Sciatic nerve (tissue), 2 donors: ENCODE measurements around the gene ENO3. TPM values are rescaled to one million over a fixed set of nuclear protein-coding genes. Genes with fewer than 3 reads are reported as not detected.
A peak's percentile ranks its signal among the peaks of the same experiment; 100 is the strongest.

Experiments used
- ATAC-seq: fragments of 200-7000 bp; cut with Tn5 transposase; one replicate; pipeline ENCODE4 v1.9.1; 2020; ENCODE audit warnings: mild to moderate bottlenecking, moderate library complexity
- DNase-seq: peaks from one replicate; pipeline ENCODE4 v3.0.0-alpha.2; 2020; ENCODE audit warnings: low spot score
- intact Hi-C: fragments of 100-400 bp; cut with DNase I; formaldehyde crosslinking; loops from one replicate; pipeline ENCODE4 v1.14.2; 2022
- total RNA-seq: library from RNA; stranded (reverse); fragmentation: NEBNext Ultra II Directional; extraction: Animal tissue kit (Norgen Biotek cat#: 25700); gene quantifications from one replicate; pipeline ENCODE4 v1.2.1, GENCODE V29; 2021
- donor health status: DM: no; HTN: no; CAD: no.
- donor health status: DM: no; HTN: no; CAD: no.

ENO3 gene
- total RNA-seq, 1 donor from 2014 or later = 5.1 TPM

DNA sequence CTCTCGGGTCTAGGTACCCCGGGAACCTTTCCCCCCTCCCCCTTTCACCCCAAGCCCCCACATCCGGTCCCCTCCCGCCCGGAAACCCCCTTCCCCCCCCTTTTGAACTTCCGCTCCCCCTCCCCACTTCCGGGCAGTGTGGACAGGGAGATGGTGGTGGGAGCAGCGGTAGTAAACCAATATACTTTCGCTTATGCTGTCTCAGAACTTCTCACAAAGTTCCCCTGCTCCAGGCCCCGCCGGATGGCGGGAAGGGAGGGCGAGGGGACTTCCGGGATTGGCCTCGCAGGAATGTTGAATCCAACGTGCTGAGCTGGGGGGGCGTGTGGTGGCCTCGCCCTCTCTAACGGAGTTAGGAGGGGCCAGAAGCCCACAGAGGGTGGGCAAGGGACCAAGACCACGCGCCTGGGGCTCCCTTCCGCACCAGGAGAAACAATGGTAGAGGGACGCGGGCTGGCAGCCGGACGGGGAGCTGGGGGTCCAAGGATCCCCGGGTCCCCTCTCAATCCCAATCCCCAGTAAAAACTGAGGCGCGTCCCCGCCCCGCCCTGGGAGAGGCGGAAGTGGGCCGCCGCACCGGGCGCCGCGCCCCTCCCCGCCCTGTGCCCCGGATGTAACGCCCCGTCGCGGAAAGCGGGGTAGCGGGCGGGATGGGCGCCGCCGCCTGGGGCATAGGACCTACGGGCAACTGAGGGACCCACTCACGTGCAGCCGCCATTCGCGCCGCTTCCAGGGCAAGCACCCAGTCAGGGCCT lies 3.3 kb upstream of the ENO3 start:
- DNase-seq (peak; percentile 77), ATAC-seq (peak; percentile 27)
- intact Hi-C loops = no loop called here

- intact Hi-C loops = no loop called here
- ATAC-seq (peak; percentile 91), DNase-seq (peak; percentile 93)
Observed at GRCh38 chr17:4948166-4948930, 2.6 kb upstream of the ENO3 start, which contains the start of gene PFN1. Gene PFN1 (minus strand): TSS chr17:4948530. CDS start chr17:4948394, 136 bp downstream.

DNA sequence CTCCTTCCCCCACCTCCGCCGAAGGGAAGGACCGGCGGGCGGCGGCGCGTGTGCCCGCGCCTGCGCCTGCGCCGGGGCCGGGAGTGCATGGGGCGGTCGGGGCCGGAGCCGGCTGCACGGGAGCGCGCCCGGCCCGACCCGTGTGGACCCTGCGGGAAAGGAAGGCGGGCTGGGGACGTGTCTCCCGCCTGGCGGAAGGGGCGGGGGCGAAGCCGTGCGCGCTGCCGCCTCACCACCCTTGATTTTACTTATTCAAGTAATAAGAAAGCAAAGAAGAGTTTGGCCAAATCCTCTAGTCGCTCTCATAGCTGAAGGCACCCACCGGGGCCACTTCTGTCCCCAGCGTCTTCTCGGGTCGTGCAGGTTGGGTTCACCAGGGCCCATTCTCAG lies 2.0 kb upstream of the ENO3 start:
- intact Hi-C loops = no loop called here
- ATAC-seq = peak; percentile 89
- DNase-seq = peak; percentile 88

- DNase-seq = peak; percentile 84
- intact Hi-C loops = no loop called here
- peak; percentile 40 for ATAC-seq
Observed at GRCh38 chr17:4949321-4950074, 1.4 kb upstream of the ENO3 start.

- peak; percentile 83 for DNase-seq
- ATAC-seq = no peak
- intact Hi-C loops = no loop called here
Observed at GRCh38 chr17:4950075-4950745, 709 bp upstream of the ENO3 start.

DNA sequence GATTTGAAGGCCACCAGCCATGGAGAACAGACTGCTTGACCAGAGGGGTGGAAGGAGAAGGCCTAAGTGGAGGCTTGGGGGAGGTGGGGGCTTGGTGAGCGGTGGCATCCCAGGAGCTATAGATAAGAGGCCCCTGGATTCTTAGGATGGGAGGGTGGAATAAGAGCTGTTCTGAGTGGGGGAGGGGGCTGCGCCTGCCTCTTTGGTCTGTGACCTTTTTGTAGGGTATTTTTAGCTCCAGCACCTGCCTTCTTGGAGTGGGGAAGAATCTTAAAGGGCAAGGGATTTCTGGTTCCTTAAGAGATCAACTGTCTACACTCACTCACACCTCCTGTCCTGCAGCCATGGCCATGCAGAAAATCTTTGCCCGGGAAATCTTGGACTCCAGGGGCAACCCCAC lies 567 bp downstream of the ENO3 start:
- ATAC-seq = no peak
- intact Hi-C loops = no loop called here
- no peak for DNase-seq

GRCh38 chr17:4953451-4953961 lies 2.6 kb downstream of the ENO3 start:
- DNase-seq (no peak), ATAC-seq (no peak)
- intact Hi-C loops = no loop called here

GRCh38 chr17:4955091-4955490 lies 4.2 kb downstream of the ENO3 start:
- ATAC-seq = no peak
- no peak for DNase-seq
- intact Hi-C loops = no loop called here

- ATAC-seq (no peak), DNase-seq (no peak)
- intact Hi-C loops = no loop called here
Observed at GRCh38 chr17:4956493-4957061, 5.7 kb downstream of the ENO3 start.

GRCh38 chr17:4958102-4958501 lies 7.2 kb downstream of the ENO3 start:
- intact Hi-C loops = no loop called here
- DNase-seq (no peak), ATAC-seq (no peak)

DNA sequence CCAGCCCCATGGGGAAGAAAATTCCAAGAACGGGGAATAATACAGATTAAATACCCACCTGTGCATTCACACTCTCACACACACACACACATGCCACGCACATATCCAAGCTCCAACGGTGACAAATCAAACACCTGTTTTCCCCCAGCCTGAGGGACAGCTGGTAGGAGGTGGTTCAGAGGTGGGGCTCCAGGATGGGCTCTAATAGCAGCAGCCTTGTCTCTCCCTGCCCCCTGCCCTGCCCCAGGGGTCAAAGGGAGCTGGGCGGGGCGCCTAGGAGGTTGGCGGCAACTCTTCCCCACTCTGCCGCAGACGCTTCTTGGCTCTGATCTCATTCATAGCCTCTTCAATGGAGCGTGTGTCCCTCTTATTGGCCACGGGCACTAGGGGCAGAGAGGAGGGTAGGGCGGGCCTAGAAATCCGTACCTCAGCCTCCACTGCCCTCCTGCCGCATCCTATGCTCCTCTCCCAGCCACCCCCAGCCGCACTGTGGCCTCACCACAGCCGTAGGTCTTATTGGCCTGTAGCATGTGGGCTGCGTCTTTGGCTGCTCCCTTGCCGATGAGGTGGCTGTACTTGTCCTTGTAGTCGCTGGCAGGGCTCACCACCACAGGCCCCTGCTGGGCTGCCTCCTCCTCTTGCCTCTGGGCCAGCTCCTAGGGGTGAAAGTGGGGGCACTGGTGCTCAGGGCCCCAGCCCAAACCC lies 8.5 kb downstream of the ENO3 start:
- intact Hi-C loops = no loop called here
- ATAC-seq (no peak), DNase-seq (no peak)

- DNase-seq (no peak), ATAC-seq (no peak)
- intact Hi-C loops = no loop called here
Observed at GRCh38 chr17:4960279-4960922, 9.5 kb downstream of the ENO3 start.

DNA sequence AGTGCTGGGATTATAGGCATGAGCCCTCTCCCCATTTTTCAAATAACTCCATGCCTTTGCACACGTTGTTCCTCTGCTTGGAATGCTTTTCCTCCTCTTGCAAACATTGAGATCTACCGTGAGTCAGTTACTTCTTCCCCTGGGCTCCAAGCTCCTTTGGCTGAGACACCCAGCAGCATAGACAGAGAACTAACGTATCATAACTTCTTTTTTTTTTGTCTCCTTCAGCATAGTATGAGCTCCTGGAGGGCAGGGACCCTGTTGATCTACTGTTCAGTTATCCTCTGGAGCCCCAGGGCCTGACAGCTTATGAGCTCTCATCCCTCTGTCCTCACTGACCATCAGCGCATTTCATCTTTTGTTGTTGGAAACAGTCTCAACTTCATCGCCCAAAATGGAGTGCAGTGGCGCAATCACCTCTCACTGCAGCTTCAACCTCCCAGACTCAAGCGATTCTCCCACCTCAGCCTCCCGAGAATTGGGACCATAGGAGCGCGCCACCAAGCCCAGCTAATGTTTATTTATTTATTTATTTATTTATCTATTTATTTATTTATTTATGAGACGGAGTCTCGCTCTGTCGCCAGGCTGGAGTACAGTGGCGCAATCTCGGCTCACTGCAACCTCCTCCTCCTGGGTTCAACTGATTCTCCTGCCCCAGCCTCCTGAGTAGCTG lies 14.5 kb downstream of the ENO3 start:
- intact Hi-C loops = no loop called here
- DNase-seq (no peak), ATAC-seq (no peak)

GRCh38 chr17:4966844-4967538 lies 16.1 kb downstream of the ENO3 start:
- DNase-seq (peak; percentile 97), ATAC-seq (peak; percentile 95)
- intact Hi-C loops = no loop called here

GRCh38 chr17:4967539-4968485 lies 16.9 kb downstream of the ENO3 start, which contains the start of gene SPAG7:
Gene SPAG7 (minus strand): TSS chr17:4967817. CDS start chr17:4967804, 13 bp downstream.
- peak; percentile 96 for DNase-seq
- intact Hi-C loops = no loop called here
- ATAC-seq = peak; percentile 90
